Astrocyte of the cerebellum (primary cell): ENCODE results near the gene TSPAN32.

ENCODE experiments used
- DNase-seq: peaks from one replicate; pipeline ENCODE4 v3.0.0-alpha.2; 2011; ENCODE audit warnings: low read depth
- H3K4me3 ChIP-seq: 2 replicates; pipeline ENCODE4 v1.5.1; 2011; ENCODE audit warnings: mild to moderate bottlenecking, low read depth, low read length, moderate library complexity
- CTCF ChIP-seq: IDR thresholded peaks from 2 replicates; pipeline ENCODE4 v1.5.1; 2012; ENCODE audit warnings: low read length, low read depth, moderate library complexity, mild to moderate bottlenecking; ENCODE audit errors: missing control alignments
- in situ Hi-C: cut with HindIII; loops from 2 replicates; pipeline ENCODE4 v1.10.0; 2017; ENCODE audit warnings: low sequenced_read_pairs

The TSPAN32 gene

GRCh38 chr11:2264366-2265053, 37.3 kb upstream of the TSPAN32 start:
- DNase-seq = no peak
- TF ChIP-seq CTCF = no peak
- in situ Hi-C loops = loop anchor here (5.0 kb wide), 1 partner anchor 78 kb away; no protein-coding TSS in a partner anchor
- H3K4me3 ChIP-seq = no peak overlapping the region

GRCh38 chr11:2265396-2265795, 36.4 kb upstream of the TSPAN32 start:
- H3K4me3 ChIP-seq = no peak overlapping the region
- no peak for DNase-seq
- TF ChIP-seq CTCF = no peak
- in situ Hi-C loops = loop anchor here (5.0 kb wide), 1 partner anchor 77 kb away; no protein-coding TSS in a partner anchor

GRCh38 chr11:2265854-2266585, 35.8 kb upstream of the TSPAN32 start:
- no peak overlapping the region for H3K4me3 ChIP-seq
- no peak for DNase-seq
- in situ Hi-C loops = loop anchor here (5.0 kb wide), 1 partner anchor 76 kb away; no protein-coding TSS in a partner anchor
- no peak for TF ChIP-seq CTCF

GRCh38 chr11:2266586-2267305, 35.1 kb upstream of the TSPAN32 start:
- in situ Hi-C loops = loop anchor here (5.0 kb wide), 1 partner anchor 76 kb away; no protein-coding TSS in a partner anchor
- H3K4me3 ChIP-seq = no peak overlapping the region
- DNase-seq = no peak
- TF ChIP-seq CTCF = no peak

GRCh38 chr11:2267306-2267850, 34.4 kb upstream of the TSPAN32 start:
- in situ Hi-C loops = loop anchor here (5.0 kb wide), 1 partner anchor 75 kb away; no protein-coding TSS in a partner anchor
- no peak for DNase-seq
- no peak overlapping the region for H3K4me3 ChIP-seq
- no peak for TF ChIP-seq CTCF
